OCI-LY3 (cell line): ENCODE data around the gene TNPO1.

Source experiments
- H2AFZ ChIP-seq: fragments of 200-600, 300-600 bp; shearing (Covaris generic); 2 replicates; pipeline ENCODE4 v1.6.0; 2014; ENCODE audit warnings: antibody characterized with exemption, low read depth, low read length
- H3K27ac ChIP-seq: fragments of 200-600, 300-600 bp; sonication (generic); 2 replicates; pipeline ENCODE4 v1.5.1; 2014; ENCODE audit warnings: mild to moderate bottlenecking, low read length, moderate library complexity, mixed read lengths
- H3K27me3 ChIP-seq: fragments of 200-600, 300-600 bp; sonication (generic); 2 replicates; pipeline ENCODE4 v1.6.1; 2014; ENCODE audit warnings: low read depth, low read length, mixed read lengths
- H3K36me3 ChIP-seq: fragments of 200-600, 300-600 bp; sonication (generic); replicated peaks from 2 replicates; pipeline ENCODE3; 2014; ENCODE audit warnings: low read depth, low read length, mixed read lengths
- H3K4me1 ChIP-seq: fragments of 300-600, 200-600 bp; sonication (generic); 2 replicates; pipeline ENCODE4 v1.6.1; 2014; ENCODE audit warnings: low read length, mixed read lengths
- H3K4me2 ChIP-seq: fragments of 200-600, 300-600 bp; sonication (generic); 2 replicates; pipeline ENCODE4 v1.6.1; 2014; ENCODE audit warnings: low read length, mixed read lengths
- H3K4me3 ChIP-seq: fragments of 300-600, 200-600 bp; sonication (generic); 2 replicates; pipeline ENCODE4 v1.5.1; 2014; ENCODE audit warnings: antibody characterized with exemption, mild to moderate bottlenecking, low read length, moderate library complexity
- H3K79me2 ChIP-seq: fragments of 300-600, 200-600 bp; shearing (Covaris generic); 2 replicates; pipeline ENCODE4 v1.6.1; 2014; ENCODE audit warnings: mild to moderate bottlenecking, low read length, mixed read lengths
- H3K9ac ChIP-seq: fragments of 300-600, 200-600 bp; shearing (Covaris generic); 2 replicates; pipeline ENCODE4 v1.6.0; 2014; ENCODE audit warnings: mild to moderate bottlenecking, low read length, moderate library complexity
- H3K9me3 ChIP-seq: fragments of 200-600, 300-600 bp; shearing (Covaris generic); 2 replicates; pipeline ENCODE4 v1.6.1; 2014; ENCODE audit warnings: low read length, mixed read lengths; ENCODE audit not compliant: insufficient read depth
- H4K20me1 ChIP-seq: fragments of 200-600, 300-600 bp; sonication (generic); 2 replicates; pipeline ENCODE4 v1.6.1; 2016; ENCODE audit warnings: low read length, mixed read lengths; ENCODE audit not compliant: insufficient read depth
- EZH2phosphoT487 ChIP-seq: fragments of 200-600 bp; shearing (Covaris generic); IDR thresholded peaks from 2 replicates; pipeline ENCODE4 v1.6.1; 2018; ENCODE audit warnings: antibody characterized with exemption, mixed run types, low read depth
- TF ChIP-seq, protein P1 (sequence below): fragments of 200-600, 300-600 bp; sonication (generic); IDR thresholded peaks from 2 replicates; pipeline ENCODE4 v1.5.1; 2014; ENCODE audit warnings: antibody characterized with exemption, low read length, low read depth

TNPO1 gene

DNA sequence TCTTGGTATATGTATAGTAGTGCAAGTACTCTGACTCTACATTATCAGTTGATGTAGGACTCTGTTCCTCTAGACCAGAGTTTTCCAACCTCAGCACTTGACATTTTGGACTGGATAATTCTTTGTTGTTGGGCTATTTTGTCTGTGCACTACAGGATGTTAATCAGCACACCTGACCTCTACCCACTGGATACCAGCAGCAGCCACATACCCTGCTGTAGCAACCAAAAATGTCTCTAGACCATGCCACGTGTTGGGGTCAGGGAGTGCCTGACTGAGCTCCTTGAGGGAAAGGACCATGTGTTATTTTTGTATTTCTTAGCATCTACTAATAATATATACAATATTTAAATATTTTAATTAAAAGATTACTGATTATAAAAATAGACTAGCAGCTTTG is 42.7 kb downstream of the TNPO1 start:
- Histone ChIP-seq H3K9ac (no peak overlapping the region), H4K20me1 (peaks cover 6% of the 10 kb centered on the region), H3K4me2 (no peak overlapping the region), H3K4me1 (no peaks in the 10 kb centered on the region), H3K4me3 (no peak overlapping the region), H2AFZ (no peak overlapping the region), H3K27ac (no peak overlapping the region), H3K36me3 (peaks cover 45% of the 10 kb centered on the region), H3K79me2 (peaks cover 74% of the 10 kb centered on the region), H3K9me3 (no peaks in the 10 kb centered on the region), H3K27me3 (no peaks in the 10 kb centered on the region)
- TF ChIP-seq, protein P1, sequence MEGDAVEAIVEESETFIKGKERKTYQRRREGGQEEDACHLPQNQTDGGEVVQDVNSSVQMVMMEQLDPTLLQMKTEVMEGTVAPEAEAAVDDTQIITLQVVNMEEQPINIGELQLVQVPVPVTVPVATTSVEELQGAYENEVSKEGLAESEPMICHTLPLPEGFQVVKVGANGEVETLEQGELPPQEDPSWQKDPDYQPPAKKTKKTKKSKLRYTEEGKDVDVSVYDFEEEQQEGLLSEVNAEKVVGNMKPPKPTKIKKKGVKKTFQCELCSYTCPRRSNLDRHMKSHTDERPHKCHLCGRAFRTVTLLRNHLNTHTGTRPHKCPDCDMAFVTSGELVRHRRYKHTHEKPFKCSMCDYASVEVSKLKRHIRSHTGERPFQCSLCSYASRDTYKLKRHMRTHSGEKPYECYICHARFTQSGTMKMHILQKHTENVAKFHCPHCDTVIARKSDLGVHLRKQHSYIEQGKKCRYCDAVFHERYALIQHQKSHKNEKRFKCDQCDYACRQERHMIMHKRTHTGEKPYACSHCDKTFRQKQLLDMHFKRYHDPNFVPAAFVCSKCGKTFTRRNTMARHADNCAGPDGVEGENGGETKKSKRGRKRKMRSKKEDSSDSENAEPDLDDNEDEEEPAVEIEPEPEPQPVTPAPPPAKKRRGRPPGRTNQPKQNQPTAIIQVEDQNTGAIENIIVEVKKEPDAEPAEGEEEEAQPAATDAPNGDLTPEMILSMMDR = no peak
- no peak for TF ChIP-seq EZH2phosphoT487

DNA sequence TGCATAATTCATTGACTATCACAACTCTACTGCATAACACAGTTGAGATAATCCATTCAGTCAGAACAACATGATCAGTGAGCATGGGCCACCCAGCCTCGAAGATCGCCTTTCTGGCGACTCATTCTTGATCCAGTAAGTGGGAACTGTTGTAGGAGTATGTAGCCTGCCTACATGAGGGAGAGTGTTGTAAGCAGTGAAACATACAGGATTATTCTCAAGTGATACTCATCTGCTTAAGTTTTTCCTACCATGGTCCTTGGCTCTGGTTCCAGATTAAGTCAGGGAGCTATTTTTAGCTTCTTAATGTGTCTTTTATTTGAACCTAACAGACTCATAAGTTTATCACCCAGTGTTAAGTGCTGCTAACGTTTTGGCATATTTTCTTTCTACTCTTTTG is 44.0 kb downstream of the TNPO1 start:
- H3K79me2 ChIP-seq = peaks cover 60% of the 10 kb centered on the region
- H3K4me3 ChIP-seq = no peak overlapping the region
- H3K9me3 ChIP-seq = no peaks in the 10 kb centered on the region
- no peaks in the 10 kb centered on the region for H3K27me3 ChIP-seq
- peaks cover 6% of the 10 kb centered on the region; the same call in 1 of the 2 replicates for H4K20me1 ChIP-seq
- H3K4me1 ChIP-seq = no peaks in the 10 kb centered on the region
- no peak overlapping the region for H3K9ac ChIP-seq
- H3K4me2 ChIP-seq = no peak overlapping the region
- TF ChIP-seq EZH2phosphoT487 = no peak
- TF ChIP-seq, protein P1 = no peak
- no peak overlapping the region for H2AFZ ChIP-seq
- H3K36me3 ChIP-seq = peaks cover 40% of the 10 kb centered on the region
- no peak overlapping the region for H3K27ac ChIP-seq

DNA sequence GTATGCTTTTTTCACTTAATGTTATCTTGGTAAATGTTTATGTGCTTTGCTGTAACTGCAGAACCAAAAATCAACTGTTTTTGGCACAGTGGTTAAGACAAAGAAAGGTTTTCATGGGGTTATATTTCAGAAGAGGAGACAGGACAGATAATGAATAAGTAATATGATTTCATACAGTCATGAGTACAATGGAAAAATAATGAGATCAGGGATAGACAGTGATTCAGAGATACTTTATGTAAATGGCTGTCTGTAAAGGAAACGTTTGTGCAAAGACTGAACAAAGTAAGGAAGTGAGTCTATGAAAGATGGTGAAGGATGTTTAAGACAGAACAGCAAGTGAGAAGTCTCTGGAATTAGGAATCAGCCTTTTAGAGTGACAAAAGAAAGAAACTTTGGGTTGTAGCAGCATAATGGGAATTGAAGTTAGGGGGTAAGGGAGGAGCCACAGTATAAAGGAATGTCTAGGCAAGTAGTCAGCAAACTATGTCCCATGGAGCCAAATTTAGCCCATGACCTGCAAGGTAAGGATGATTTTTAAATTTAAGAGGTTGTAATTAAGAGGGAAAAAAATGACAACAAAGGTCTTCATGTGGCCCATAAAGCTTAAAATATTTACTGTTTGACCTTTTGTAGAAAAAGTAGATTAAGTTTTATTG is 55.0 kb downstream of the TNPO1 start:
- TF ChIP-seq, protein P1 = no peak
- no peak for TF ChIP-seq EZH2phosphoT487
- H3K9me3 ChIP-seq = no peaks in the 10 kb centered on the region
- H3K9ac ChIP-seq = no peak overlapping the region
- H3K4me2 ChIP-seq = no peak overlapping the region
- no peak overlapping the region for H2AFZ ChIP-seq
- no peak overlapping the region for H3K27ac ChIP-seq
- no peaks in the 10 kb centered on the region for H4K20me1 ChIP-seq
- H3K36me3 ChIP-seq = peaks cover 34% of the 10 kb centered on the region
- H3K4me1 ChIP-seq = no peaks in the 10 kb centered on the region
- H3K79me2 ChIP-seq = peaks cover 19% of the 10 kb centered on the region
- no peaks in the 10 kb centered on the region for H3K27me3 ChIP-seq
- no peak overlapping the region for H3K4me3 ChIP-seq

DNA sequence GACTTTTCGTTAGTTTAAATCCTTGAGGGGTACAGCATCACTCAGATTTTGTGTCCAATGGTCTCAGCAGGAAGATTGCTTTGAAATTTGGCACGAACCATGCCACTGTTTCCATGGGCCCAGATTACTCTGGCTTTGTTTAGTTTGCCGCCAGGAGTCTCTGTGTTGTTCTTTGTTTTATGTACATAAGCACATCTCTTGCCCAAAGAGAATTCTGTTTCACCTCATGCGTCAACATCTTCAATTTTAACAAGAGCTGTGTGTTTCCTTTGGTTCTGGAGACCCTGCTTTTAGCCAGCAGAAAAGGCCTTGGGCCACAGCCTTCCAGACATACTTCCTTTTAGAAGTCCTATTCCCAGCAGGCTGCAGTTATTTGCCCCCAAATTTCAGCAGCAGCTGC is 62.4 kb downstream of the TNPO1 start:
- TF ChIP-seq EZH2phosphoT487 = no peak
- TF ChIP-seq, protein P1 = no peak
- Histone ChIP-seq H4K20me1 (no peaks in the 10 kb centered on the region), H3K36me3 (peaks cover 32% of the 10 kb centered on the region)

More for the DNA sequence above, 62.4 kb downstream of the TNPO1 start:
- Histone ChIP-seq H3K79me2 (peaks cover 7% of the 10 kb centered on the region), H3K27me3 (no peaks in the 10 kb centered on the region), H3K4me2 (no peak overlapping the region), H3K9ac (no peak overlapping the region), H2AFZ (no peak overlapping the region), H3K4me3 (no peak overlapping the region), H3K27ac (no peak overlapping the region), H3K9me3 (no peaks in the 10 kb centered on the region), H3K4me1 (no peaks in the 10 kb centered on the region)
